ENCODE measurements around the gene OSBPL2. TPM values are rescaled to one million over a fixed set of nuclear protein-coding genes. Genes with fewer than 3 reads are reported as not detected.
A peak's percentile ranks its signal among the peaks of the same experiment; 100 is the strongest.

The OSBPL2 gene
- total RNA-seq, 1 donor from 2014 or later: 28.4 TPM

GRCh38 chr20:62232194-62232593 is 6.1 kb upstream of the OSBPL2 start:
- H2AFZ ChIP-seq (replicated peaks): no peak overlapping the region
- no peak overlapping the region for H3K4me3 ChIP-seq
- H3K4me1 Mint-ChIP-seq: peaks cover 28% of the 10 kb centered on the region
- H3K36me3 Mint-ChIP-seq: no peaks in the 10 kb centered on the region
- H3K9me3 Mint-ChIP-seq: no peaks in the 10 kb centered on the region
- no peaks in the 10 kb centered on the region for H3K79me2 ChIP-seq (ENCODE audit: low read depth)
- H3K27me3 ChIP-seq: no peaks in the 10 kb centered on the region
- no peak overlapping the region for H3K27ac ChIP-seq
- no peak for TF ChIP-seq EZH2phosphoT487 (IDR thresholded peaks at IDR 0.05)
- TF ChIP-seq, protein P1, sequence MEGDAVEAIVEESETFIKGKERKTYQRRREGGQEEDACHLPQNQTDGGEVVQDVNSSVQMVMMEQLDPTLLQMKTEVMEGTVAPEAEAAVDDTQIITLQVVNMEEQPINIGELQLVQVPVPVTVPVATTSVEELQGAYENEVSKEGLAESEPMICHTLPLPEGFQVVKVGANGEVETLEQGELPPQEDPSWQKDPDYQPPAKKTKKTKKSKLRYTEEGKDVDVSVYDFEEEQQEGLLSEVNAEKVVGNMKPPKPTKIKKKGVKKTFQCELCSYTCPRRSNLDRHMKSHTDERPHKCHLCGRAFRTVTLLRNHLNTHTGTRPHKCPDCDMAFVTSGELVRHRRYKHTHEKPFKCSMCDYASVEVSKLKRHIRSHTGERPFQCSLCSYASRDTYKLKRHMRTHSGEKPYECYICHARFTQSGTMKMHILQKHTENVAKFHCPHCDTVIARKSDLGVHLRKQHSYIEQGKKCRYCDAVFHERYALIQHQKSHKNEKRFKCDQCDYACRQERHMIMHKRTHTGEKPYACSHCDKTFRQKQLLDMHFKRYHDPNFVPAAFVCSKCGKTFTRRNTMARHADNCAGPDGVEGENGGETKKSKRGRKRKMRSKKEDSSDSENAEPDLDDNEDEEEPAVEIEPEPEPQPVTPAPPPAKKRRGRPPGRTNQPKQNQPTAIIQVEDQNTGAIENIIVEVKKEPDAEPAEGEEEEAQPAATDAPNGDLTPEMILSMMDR (IDR thresholded peaks at IDR 0.05): no peak
- TF ChIP-seq EZH2 (IDR thresholded peaks at IDR 0.05): no peak
- H4K20me1 ChIP-seq (ENCODE audit: low read depth): no peaks in the 10 kb centered on the region
- no peaks in the 10 kb centered on the region for H3K36me3 ChIP-seq
- no peak overlapping the region for H3K27ac Mint-ChIP-seq
- peaks cover 16% of the 10 kb centered on the region for H3K4me1 ChIP-seq
- H3K4me3 Mint-ChIP-seq: no peak overlapping the region
- peaks cover 4% of the 10 kb centered on the region for H3K27me3 Mint-ChIP-seq (ENCODE audit: insufficient read depth, low read depth)
- H3K9me3 ChIP-seq (ENCODE audit: low read depth): no peaks in the 10 kb centered on the region
- no peak overlapping the region for H3K4me2 ChIP-seq
- H3K9ac ChIP-seq: no peak overlapping the region
- DNase-seq (ENCODE audit: low spot score): no peak
- peaks cover 13% of the 10 kb centered on the region for H3F3A ChIP-seq (ENCODE audit: low read depth)

GRCh38 chr20:62232770-62233645 is 5.3 kb upstream of the OSBPL2 start:
- no peaks in the 10 kb centered on the region for H4K20me1 ChIP-seq (ENCODE audit: low read depth)
- H3K4me3 ChIP-seq: no peak overlapping the region
- peaks cover 4% of the 10 kb centered on the region for H3K27me3 Mint-ChIP-seq (ENCODE audit: insufficient read depth, low read depth)
- H3K4me3 Mint-ChIP-seq: no peak overlapping the region
- H3K36me3 Mint-ChIP-seq: no peaks in the 10 kb centered on the region
- no peak overlapping the region for H3K27ac ChIP-seq
- TF ChIP-seq, protein P1 (IDR thresholded peaks at IDR 0.05): no peak
- TF ChIP-seq EZH2 (IDR thresholded peaks at IDR 0.05) (no peak), EZH2phosphoT487 (IDR thresholded peaks at IDR 0.05) (no peak)
- no peaks in the 10 kb centered on the region for H3K9me3 ChIP-seq (ENCODE audit: low read depth)
- H3K36me3 ChIP-seq: no peaks in the 10 kb centered on the region
- no peaks in the 10 kb centered on the region for H3K27me3 ChIP-seq
- no peaks in the 10 kb centered on the region for H3K79me2 ChIP-seq (ENCODE audit: low read depth)
- H3K4me2 ChIP-seq: no peak overlapping the region
- peaks cover 18% of the 10 kb centered on the region for H3F3A ChIP-seq (ENCODE audit: low read depth)
- peaks cover 36% of the 10 kb centered on the region for H3K4me1 Mint-ChIP-seq
- H3K4me1 ChIP-seq: peaks cover 20% of the 10 kb centered on the region
- H3K9me3 Mint-ChIP-seq: no peaks in the 10 kb centered on the region
- no peak overlapping the region for H2AFZ ChIP-seq (replicated peaks)
- DNase-seq (ENCODE audit: low spot score): no peak
- H3K9ac ChIP-seq: no peak overlapping the region
- H3K27ac Mint-ChIP-seq: peak overlapping the region; percentile 72

GRCh38 chr20:62233684-62234083 is 4.6 kb upstream of the OSBPL2 start:
- Mint-ChIP-seq H3K4me1 (peaks cover 37% of the 10 kb centered on the region), H3K4me3 (no peak overlapping the region), H3K9me3 (no peaks in the 10 kb centered on the region), H3K27me3 (ENCODE audit: insufficient read depth, low read depth) (peaks cover 4% of the 10 kb centered on the region), H3K36me3 (no peaks in the 10 kb centered on the region), H3K27ac (peak overlapping the region; percentile 72)
- H3K9me3 ChIP-seq (ENCODE audit: low read depth): no peaks in the 10 kb centered on the region
- no peak overlapping the region for H3K4me3 ChIP-seq
- H3K4me2 ChIP-seq: no peak overlapping the region
- H2AFZ ChIP-seq (replicated peaks): no peak overlapping the region
- H4K20me1 ChIP-seq (ENCODE audit: low read depth): peaks cover under 1% of the 10 kb centered on the region
- H3K27ac ChIP-seq: no peak overlapping the region
- no peak overlapping the region for H3K9ac ChIP-seq
- TF ChIP-seq, protein P1 (IDR thresholded peaks at IDR 0.05): no peak
- TF ChIP-seq EZH2 (IDR thresholded peaks at IDR 0.05) (no peak), EZH2phosphoT487 (IDR thresholded peaks at IDR 0.05) (no peak)
- H3K79me2 ChIP-seq (ENCODE audit: low read depth): peaks cover under 1% of the 10 kb centered on the region
- no peaks in the 10 kb centered on the region for H3K36me3 ChIP-seq
- no peak for DNase-seq (ENCODE audit: low spot score)
- H3K4me1 ChIP-seq: peaks cover 20% of the 10 kb centered on the region
- peaks cover 14% of the 10 kb centered on the region for H3F3A ChIP-seq (ENCODE audit: low read depth)
- no peaks in the 10 kb centered on the region for H3K27me3 ChIP-seq

Measured in neural progenitor cell (in vitro differentiated cells).